Middle frontal gyrus (tissue), 1 donor: Measurements from ENCODE around the gene PDCD6IP.

Source experiments
- DNase-seq: peaks from one replicate; pipeline ENCODE4 v3.0.0-alpha.2; 2015; ENCODE audit warnings: low spot score; ENCODE audit errors: extremely low spot score

Gene PDCD6IP

DNA sequence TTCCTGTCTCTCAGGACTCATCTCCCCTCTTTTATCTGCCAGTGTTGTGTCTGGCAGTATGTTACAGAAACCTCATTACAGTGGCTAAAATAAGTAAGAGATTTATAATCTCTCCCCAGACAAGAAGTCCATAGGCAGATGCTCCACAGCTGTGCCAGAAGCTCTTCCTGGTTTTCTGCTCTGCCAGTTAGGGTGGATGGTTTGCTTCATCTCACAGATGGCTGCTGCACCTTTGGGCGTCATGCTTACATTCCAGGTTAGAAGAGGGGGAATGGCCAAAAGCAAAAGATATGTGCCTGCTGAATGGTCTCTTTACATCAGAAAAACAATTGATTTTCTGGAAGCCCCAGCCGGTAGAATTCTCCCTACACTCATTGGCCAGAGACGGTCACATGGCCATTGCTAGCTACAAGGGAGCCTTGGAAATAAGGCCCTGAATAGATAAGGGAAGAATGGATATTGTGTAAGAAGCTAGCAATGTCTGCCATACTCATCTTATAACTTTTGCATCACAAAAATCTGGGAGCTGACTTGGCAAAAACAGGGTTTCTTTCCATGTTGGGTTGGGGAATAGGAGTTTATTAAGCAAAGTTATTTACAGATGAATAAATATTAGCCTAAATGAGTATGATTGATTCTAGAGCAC lies 91.1 kb downstream of the PDCD6IP start:
- DNase-seq = no peak

DNA sequence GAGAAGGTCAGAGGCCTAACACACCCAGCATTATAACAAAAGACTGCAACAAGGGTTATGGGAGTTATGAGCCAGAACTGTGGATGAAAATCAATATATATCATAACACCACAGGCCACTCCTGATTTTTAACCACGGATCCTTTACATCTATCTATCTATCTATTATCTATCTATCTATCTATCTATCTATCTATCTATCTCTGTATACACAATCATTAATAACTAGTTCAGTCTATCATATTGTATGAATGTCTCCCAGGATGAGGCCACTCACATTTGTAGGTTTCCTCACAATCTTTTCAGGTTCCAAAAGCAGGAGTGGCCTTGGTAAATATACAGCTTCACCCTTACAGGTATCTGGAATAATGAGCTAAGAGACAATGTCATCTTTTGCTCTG lies 94.2 kb downstream of the PDCD6IP start:
- no peak for DNase-seq

DNA sequence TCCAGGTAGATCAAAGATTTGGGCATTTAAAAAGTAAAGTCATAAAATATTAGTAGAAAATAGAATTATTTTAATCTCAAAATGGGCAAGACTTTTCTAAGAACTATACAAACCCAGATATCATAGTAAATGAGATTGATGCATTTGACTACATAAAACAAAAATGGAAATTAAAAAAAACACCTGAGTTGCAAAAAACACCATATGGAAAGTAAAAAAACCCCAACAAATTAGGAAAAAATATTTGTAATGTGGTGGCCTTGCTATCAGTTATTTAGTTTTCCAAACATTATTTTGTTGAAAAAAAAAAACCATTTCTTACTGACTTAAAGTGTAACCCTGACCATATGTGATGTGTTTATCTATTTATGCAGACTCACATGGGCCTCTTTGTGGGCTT lies 97.2 kb downstream of the PDCD6IP start:
- no peak for DNase-seq

DNA sequence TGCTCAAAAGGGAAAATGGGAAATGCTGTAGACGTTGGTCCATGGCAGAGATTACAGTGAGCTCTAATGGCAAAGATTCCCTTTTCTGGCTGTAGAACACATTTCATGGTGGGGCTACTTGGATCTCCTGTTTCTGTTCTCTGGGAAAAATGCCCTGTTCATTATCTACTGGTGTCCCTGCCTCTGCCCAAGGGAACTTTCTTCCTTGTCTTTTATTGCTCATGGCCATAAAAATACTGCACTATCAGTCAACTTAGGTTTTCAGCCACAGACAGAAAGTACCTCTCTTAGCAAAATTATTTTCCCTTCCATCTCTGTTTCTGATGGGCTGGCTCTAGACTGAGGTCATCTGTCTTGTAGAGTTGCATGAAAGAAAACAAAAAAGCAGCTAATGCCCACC lies 98.9 kb downstream of the PDCD6IP start:
- DNase-seq = no peak

DNA sequence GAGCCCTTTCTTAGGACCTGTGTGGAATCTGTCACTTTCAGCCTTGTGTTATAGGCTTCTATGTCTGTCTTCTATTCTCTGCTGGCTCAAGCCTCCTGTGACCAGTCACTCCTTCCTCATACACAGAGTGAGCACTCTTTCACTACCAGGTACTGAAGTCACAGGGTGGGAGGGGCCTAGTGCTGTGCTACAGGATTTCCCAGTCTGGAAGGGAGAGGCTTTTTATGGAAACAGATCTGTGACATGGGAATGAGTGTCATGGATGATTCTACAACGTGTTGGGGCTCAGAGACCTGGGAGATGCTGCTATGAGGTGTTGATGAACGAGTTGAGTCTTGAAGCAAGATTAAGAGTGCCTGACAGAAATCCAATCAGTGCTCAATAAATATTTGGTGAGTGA lies 100.5 kb downstream of the PDCD6IP start:
- DNase-seq = no peak

DNA sequence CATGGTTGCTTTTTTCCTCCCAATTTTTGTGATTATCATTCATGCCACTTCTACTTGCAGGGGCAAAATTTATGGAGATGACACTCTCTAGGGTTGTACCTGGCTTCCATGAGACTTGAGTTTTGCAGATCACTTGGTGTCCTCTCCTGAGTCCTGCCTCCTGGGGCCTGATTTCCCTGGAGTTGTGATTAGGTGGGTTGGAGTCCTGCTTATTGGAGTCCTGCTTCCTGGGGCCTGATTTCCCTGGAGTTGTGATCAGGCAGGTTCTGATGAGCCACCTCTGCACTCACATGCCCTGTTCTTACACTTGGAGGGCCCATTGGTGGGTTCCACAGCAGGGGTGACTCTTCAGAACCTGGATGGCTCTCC lies 102.0 kb downstream of the PDCD6IP start:
- no peak for DNase-seq

DNA sequence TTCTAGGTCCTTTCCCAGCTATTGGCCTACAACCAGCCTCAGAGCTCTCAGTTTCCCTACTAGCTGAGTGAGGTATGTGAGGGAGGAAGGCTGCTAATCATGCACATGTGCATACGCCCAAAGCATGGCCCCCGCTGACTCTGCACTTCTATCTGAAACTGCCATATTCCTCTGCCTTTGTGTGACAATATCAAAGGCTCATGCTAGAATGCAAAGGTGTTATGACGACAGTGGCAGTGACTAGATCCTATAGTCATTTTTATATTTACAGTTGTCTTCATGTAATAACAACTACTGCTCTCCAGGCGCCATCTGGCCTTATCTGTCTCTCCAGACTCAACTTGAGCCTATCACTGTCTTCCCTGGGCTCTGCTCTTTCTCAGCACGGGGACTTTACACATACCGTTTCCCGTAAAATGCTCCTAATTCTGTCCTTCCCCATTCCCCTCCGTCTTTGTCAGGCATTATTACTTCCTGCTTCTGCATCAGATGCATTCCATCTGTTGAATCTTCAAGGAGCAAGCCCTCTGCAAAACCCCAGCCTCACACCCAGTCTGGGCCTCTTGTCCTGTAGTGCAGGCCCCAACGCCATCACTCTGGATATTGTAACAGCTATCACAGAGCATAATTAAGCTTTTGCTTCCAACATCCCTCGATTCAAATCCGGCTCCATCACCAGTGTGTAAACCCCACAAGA lies 102.5 kb downstream of the PDCD6IP start:
- DNase-seq = no peak

DNA sequence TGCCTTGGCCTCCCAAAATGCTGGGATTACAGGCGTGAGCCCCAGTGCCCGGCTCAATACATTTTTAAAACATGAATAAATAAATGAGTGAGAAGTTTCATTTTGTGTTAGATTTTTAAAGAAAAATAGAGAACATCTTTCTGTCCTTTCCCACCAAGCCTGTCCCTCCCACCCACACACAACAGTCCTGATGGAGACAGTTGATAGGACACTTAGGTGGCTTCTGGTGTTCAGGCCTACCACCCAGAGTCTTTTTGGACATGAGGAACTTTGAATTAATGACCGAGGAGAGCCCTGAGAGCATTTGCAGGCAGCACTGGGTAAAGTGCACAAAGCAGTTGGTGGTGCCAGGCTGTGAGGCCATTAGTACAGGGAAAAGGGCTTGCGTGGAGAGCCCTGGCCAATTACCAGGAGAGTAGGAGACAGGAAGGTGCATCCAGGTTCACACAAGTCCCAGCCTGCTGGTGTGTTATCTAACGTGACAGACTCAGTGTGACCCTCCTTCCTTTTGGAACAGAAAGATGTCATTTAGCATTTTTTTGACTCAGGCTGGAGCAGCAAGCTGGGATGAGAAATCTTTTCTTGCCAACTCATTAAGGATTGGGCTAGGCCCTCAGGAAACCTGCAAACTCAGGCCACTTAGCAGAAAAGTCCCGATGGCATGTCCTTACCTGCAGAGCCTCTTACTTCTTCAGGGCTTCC lies 103.6 kb downstream of the PDCD6IP start:
- no peak for DNase-seq

DNA sequence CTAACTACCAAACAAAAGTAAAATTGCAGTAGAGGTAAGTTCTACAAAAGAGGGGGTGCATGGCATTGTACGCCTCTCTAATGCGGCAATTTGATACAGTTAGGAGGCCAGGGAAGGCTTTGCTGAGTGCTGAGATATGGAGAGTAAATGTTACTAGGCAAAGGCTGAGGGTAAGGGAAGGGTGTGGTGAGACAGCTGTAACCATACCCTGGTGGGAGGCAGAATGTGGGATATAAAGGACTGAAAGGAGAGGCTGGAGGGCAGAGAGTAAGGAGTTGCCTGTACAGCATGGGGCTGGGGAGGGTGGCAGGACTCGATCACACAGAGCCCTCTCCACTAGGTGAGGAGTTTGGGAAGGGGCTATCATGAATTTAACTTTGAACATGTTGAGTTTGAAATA lies 106.3 kb downstream of the PDCD6IP start:
- no peak for DNase-seq

DNA sequence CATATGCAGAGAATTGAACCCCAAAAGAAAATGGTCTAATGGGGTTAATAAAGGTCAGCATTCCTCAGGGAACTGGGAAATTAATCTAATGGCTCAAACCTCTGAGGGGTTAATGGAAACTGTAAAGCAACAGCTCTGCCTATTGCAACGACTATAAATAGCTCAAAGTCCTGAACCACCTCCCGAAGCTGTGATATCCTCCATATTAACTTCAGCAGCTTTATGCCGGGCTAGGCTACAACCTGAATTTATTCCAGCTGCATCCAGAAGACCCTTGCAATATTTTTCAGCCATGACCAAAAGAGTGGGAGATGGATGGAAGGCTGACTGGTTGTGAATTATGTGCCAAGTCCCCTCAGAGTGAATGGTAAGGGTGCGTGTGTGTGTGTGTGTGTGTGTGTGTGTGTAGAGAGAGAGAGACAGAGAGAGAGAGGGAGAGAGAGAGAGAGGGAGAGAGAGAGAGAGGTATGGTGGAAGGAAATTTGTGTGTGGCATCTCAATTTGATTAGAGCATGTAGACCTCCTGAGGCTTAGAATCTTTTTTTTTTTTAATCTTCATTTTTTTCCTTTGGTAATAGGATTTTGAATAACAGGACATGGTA lies 109.9 kb downstream of the PDCD6IP start:
- no peak for DNase-seq

DNA sequence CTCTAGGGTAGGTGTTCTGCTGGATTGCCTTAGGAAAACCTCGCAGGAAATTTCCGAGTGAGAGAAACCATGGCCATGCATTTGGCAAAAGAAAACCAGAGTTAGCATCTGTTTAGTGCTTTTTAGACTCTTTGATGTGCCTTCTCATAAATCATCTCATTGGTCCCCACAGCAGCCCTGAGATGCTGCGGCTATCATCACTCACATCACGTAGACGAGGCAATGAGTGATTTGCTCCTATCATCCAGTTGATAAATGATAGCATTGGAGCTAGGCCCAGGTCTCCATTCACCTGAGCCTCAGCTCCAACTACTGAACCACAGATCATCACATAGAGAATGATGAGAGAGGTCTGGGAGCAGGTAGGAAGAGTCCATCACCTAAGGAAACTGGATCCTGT lies 111.1 kb downstream of the PDCD6IP start:
- DNase-seq = no peak

DNA sequence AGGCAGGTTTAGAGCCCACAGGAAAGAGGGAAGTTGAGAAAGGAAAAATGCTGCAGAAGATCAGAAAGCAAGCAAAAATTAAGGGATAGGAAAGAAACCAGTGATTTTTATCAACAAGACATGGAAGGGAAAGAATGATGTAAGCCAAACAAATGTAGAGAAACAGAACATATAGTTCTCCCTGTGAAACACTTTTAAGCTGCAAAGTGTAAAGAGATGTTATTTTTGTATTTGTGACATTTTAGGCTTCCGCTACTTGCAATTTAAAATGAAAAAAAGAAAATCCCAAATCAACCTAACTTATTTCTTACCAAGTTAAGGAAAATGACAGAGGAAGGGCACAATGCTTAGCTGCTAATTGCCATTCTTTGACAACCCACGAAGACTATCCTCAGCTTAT lies 111.6 kb downstream of the PDCD6IP start:
- DNase-seq = no peak

DNA sequence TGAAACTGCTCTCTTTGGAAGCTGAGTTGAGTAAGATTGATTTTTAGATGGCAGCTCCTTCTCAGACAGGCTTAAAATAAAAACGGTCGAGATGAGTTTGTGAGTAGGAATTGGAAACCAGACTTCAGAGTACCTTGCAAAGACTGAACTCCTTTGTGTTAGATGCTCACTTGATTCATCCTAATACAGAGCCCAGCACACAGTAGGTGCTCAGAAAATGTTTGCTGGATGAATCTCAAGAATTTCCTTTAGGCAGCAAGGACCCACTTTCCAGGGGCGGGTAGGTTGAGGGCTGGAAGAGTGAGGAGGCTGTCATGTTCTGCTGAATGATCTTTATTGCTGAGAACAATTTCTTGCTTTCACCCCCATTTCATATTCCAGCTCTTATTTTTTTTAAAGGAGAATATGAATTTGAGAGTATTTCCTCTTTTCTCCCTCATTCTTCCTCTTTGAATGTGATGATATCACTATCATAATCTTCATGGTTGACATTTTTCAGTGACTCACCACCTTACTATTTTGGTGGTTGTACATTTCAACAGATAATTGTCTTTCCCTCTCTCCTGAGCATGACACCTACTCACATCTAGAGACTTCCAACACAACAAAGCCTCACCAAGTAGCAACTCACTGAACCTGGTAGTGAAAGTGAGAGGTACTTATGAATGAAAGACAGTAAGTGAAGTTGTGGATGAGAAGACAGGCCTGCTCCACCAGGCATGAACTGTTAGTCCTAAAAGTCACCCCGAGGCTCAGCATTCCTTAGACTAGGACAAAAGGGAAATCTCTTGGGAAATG lies 113.3 kb downstream of the PDCD6IP start:
- no peak for DNase-seq

DNA sequence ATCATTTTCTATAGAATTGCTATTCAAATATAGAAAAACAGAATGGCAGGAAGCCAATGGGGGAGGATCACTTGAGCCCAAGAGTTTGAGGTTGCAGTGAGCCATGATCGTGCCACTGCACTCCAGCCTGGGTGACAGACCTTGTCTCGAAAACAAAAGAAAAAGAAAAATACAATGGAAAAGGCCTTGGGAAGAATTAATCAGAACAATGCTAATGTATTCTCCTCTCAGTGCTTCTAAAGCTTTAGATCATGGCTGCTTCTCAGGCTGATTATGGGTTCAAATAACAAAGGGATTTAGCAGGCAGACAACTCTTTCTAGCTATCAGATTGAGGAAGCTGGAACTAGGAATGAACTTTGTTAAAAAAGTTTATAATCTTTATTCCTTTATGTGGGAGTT lies 115.8 kb downstream of the PDCD6IP start:
- DNase-seq = no peak

DNA sequence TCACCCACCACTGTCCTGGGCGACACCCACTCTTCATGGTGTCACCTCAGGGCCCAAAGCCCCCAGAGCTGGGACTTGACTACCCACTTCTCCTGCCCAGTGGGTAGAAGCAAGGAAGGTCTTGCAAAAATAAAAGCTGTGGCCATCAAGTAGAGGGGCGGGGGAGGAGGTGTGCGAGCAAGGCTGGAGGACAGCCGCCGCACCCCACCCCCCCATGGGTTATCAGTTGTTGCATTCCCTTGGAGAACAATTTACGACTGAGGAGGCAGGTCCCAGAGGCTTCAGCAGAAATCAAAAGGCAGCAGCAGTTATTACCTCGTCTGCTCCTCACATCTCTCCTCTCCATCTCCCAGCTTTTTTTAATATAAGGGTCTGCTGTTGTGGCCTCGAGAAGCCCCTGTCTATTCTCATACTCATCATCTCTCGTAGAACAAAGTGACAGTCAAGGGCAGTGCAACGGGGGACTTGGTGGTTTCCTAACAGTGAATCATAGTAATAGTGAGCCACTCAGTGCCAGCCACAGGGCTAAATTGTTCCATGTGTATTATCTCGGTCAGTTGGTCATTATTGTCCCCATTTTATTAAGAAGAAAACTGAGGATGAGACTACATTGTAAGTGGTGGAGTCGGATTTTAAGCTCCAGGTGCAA lies 116.4 kb downstream of the PDCD6IP start:
- DNase-seq = no peak

DNA sequence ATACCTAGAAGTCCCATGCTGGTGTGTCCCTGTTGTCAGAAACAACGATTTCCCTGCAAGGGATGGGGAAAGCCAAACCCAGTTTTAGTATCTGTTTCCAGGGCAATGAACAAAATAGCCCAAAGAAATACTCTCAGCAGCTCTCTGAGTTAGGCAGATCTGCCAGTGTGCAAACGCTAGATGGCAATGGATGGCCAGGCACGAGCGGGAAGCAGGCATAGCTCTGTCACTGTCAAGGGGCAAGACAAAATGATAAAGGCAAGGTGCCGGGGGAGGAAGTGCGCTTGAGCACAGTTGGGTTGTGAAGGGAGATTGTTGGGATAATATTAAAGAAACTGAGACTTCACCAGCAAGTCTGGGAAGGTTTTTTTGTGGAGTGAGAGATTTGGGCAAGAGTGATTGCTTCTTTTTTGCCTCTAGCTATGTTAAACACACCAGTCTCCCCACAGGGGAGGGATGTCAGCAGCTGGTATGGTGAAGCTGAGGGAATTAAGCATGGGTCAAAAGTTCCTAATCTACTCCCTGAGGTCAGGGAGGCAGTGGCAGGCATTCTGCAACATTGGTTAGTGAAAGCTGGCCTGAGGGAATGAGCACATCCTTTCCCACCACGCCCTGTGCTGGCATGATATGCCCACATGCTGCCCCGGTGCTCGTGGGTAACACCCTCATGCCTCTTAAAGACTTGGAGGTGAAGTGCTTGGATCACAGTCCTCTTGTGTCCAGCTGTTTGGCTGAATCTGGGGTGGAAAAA lies 117.5 kb downstream of the PDCD6IP start:
- peak; percentile 25 for DNase-seq

DNA sequence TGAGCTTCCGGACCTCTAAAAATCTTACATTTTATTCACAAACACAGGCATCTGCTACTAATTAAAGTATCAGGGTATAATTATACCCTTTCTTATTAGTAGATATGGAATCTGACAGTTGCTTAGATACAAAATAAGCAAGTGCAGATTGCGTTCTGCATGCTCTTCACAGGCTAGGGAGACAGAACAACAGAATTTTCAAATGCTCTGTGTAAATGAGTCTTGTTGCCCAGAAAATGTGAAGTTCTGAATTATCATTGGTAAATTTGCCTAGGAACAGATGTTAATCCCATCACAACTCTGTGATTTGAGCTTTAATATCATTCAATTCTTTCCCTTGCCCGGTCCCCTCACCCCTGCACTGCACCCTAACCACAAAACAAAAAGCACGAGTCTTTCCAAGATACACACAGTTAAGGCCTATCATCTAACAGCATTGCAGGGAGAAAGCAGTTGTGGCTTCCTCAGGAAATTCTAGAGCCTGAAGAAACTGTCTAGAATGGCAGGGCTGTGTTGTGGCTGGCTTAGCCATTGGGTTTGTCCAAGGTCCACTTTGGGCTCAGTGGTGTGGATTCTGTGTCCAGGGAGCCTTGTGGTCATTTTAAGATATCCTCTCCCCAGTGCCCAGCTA lies 119.8 kb downstream of the PDCD6IP start:
- no peak for DNase-seq
